ENCODE results near the gene SEC22A.
A peak's percentile ranks its signal among the peaks of the same experiment; 100 is the strongest.

The SEC22A gene

GRCh38 chr3:123159926-123160635 is 41.7 kb upstream of the SEC22A start:
- H3K4me3 ChIP-seq (ENCODE audit: low read depth, low read length), result no peak overlapping the region
- no peak for TF ChIP-seq MYC (IDR thresholded peaks at IDR 0.05; ENCODE audit: low read depth, low read length)
- no peak for TF ChIP-seq POLR2A (IDR thresholded peaks at IDR 0.05; ENCODE audit: extremely low read depth, insufficient read length)
- TF ChIP-seq CTCF (IDR thresholded peaks at IDR 0.05; ENCODE audit: low read depth, low read length), result no peak
- no peak for TF ChIP-seq MAX (IDR thresholded peaks at IDR 0.05; ENCODE audit: low read depth, low read length)
- no peak for DNase-seq (ENCODE audit: low read depth)

- H3K4me3 ChIP-seq (ENCODE audit: low read depth, low read length), result no peak overlapping the region
- peak; percentile 7 for DNase-seq (ENCODE audit: low read depth)
- no peak for TF ChIP-seq MAX (IDR thresholded peaks at IDR 0.05; ENCODE audit: low read depth, low read length)
- TF ChIP-seq POLR2A (IDR thresholded peaks at IDR 0.05; ENCODE audit: extremely low read depth, insufficient read length), result no peak
- no peak for TF ChIP-seq CTCF (IDR thresholded peaks at IDR 0.05; ENCODE audit: low read depth, low read length)
- TF ChIP-seq MYC (IDR thresholded peaks at IDR 0.05; ENCODE audit: low read depth, low read length), result no peak
Measured at GRCh38 chr3:123161167-123161566, 40.6 kb upstream of the SEC22A start.

GRCh38 chr3:123163141-123163540 is 38.6 kb upstream of the SEC22A start:
- DNase-seq (ENCODE audit: low read depth), result no peak
- TF ChIP-seq CTCF (IDR thresholded peaks at IDR 0.05; ENCODE audit: low read depth, low read length) (no peak), MYC (IDR thresholded peaks at IDR 0.05; ENCODE audit: low read depth, low read length) (no peak)

GRCh38 chr3:123165163-123165562 is 36.6 kb upstream of the SEC22A start:
- no peak for DNase-seq (ENCODE audit: low read depth)
- H3K4me3 ChIP-seq (ENCODE audit: low read depth, low read length), result no peak overlapping the region
- TF ChIP-seq MAX (IDR thresholded peaks at IDR 0.05; ENCODE audit: low read depth, low read length) (no peak), CTCF (IDR thresholded peaks at IDR 0.05; ENCODE audit: low read depth, low read length) (no peak), POLR2A (IDR thresholded peaks at IDR 0.05; ENCODE audit: extremely low read depth, insufficient read length) (no peak), MYC (IDR thresholded peaks at IDR 0.05; ENCODE audit: low read depth, low read length) (no peak)

More at GRCh38 chr3:123163141-123163540, 38.6 kb upstream of the SEC22A start:
- H3K4me3 ChIP-seq (ENCODE audit: low read depth, low read length), result no peak overlapping the region

GRCh38 chr3:123167686-123168085 is 34.1 kb upstream of the SEC22A start:
- no peak for DNase-seq (ENCODE audit: low read depth)
- no peak for TF ChIP-seq CTCF (IDR thresholded peaks at IDR 0.05; ENCODE audit: low read depth, low read length)
- no peak for TF ChIP-seq MYC (IDR thresholded peaks at IDR 0.05; ENCODE audit: low read depth, low read length)
- no peak for TF ChIP-seq POLR2A (IDR thresholded peaks at IDR 0.05; ENCODE audit: extremely low read depth, insufficient read length)
- no peak for TF ChIP-seq MAX (IDR thresholded peaks at IDR 0.05; ENCODE audit: low read depth, low read length)

GRCh38 chr3:123168122-123168521 is 33.6 kb upstream of the SEC22A start:
- no peak overlapping the region for H3K4me3 ChIP-seq (ENCODE audit: low read depth, low read length)
- TF ChIP-seq MAX (IDR thresholded peaks at IDR 0.05; ENCODE audit: low read depth, low read length) (no peak), POLR2A (IDR thresholded peaks at IDR 0.05; ENCODE audit: extremely low read depth, insufficient read length) (no peak), CTCF (IDR thresholded peaks at IDR 0.05; ENCODE audit: low read depth, low read length) (no peak), MYC (IDR thresholded peaks at IDR 0.05; ENCODE audit: low read depth, low read length) (no peak)
- DNase-seq (ENCODE audit: low read depth), result no peak

More at GRCh38 chr3:123167686-123168085, 34.1 kb upstream of the SEC22A start:
- no peak overlapping the region for H3K4me3 ChIP-seq (ENCODE audit: low read depth, low read length)
